Central memory CD8-positive, alpha-beta T cell (primary cell): ENCODE measurements around the gene DOK3.

Experiments used
- ATAC-seq: fragments of 150-1000 bp; cut with Tn5 transposase; replicated peaks from 2 replicates; pipeline ENCODE4 v1.10.0; 2022; ENCODE audit warnings: mild to moderate bottlenecking, moderate FRiP score, moderate number of reproducible peaks; ENCODE audit not compliant: poor library complexity, severe bottlenecking; ENCODE audit errors: extremely low read depth
- DNase-seq, 2 donors: peaks; one replicate each; pipeline ENCODE4 v3.0.0; 2021; ENCODE audit warnings: low spot score in 2 of 2
- H3K27ac Mint-ChIP-seq: one replicate; pipeline ENCODE4 v1.8.0; 2022; ENCODE audit warnings: low read depth, mild to moderate bottlenecking, moderate library complexity, mixed read lengths
- H3K27me3 Mint-ChIP-seq: one replicate; pipeline ENCODE4 v1.8.0; 2022; ENCODE audit warnings: mixed read lengths
- H3K36me3 Mint-ChIP-seq: one replicate; pipeline ENCODE4 v1.8.0; 2022; ENCODE audit warnings: mild to moderate bottlenecking, moderate library complexity, mixed read lengths; ENCODE audit not compliant: insufficient read depth
- H3K4me1 Mint-ChIP-seq: one replicate; pipeline ENCODE4 v1.8.0; 2022; ENCODE audit warnings: mixed read lengths
- H3K4me3 Mint-ChIP-seq: one replicate; pipeline ENCODE4 v1.8.0; 2022; ENCODE audit warnings: mild to moderate bottlenecking, moderate library complexity, mixed read lengths
- H3K9me3 Mint-ChIP-seq: one replicate; pipeline ENCODE4 v1.8.0; 2022; ENCODE audit warnings: mixed read lengths

Gene DOK3

GRCh38 chr5:177509381-177509951 lies at the start of gene DOK3:
Gene DOK3, minus strand, starts transcription at chr5:177509826. Its CDS starts 286 bp downstream, at chr5:177509540.
- Mint-ChIP-seq H3K4me1 (peaks cover 13% of the 10 kb centered on the region), H3K9me3 (no peaks in the 10 kb centered on the region), H3K4me3 (peak within 1 kb of the TSS; percentile 63), H3K27me3 (no peaks in the 10 kb centered on the region), H3K36me3 (peaks cover 11% of the 10 kb centered on the region), H3K27ac (no peak within 1 kb of the TSS)
- ATAC-seq (no peak), DNase-seq (no peak)

- ATAC-seq, result no peak
- DNase-seq, result no peak
- H3K36me3 Mint-ChIP-seq, result no peaks in the 10 kb centered on the region
- no peaks in the 10 kb centered on the region for H3K27me3 Mint-ChIP-seq
- peaks cover 15% of the 10 kb centered on the region for H3K4me1 Mint-ChIP-seq
- no peak overlapping the region for H3K27ac Mint-ChIP-seq
- no peak overlapping the region for H3K4me3 Mint-ChIP-seq
- no peaks in the 10 kb centered on the region for H3K9me3 Mint-ChIP-seq
Observed at GRCh38 chr5:177557796-177558195, 48.2 kb upstream of the DOK3 start.

- Mint-ChIP-seq H3K4me1 (peaks cover 21% of the 10 kb centered on the region), H3K36me3 (no peaks in the 10 kb centered on the region), H3K27ac (no peak overlapping the region), H3K4me3 (no peak overlapping the region), H3K9me3 (no peaks in the 10 kb centered on the region), H3K27me3 (no peaks in the 10 kb centered on the region)
- ATAC-seq (no peak), DNase-seq (no peak)
Observed at GRCh38 chr5:177557041-177557647, 47.5 kb upstream of the DOK3 start.

GRCh38 chr5:177555665-177556064 lies 46.0 kb upstream of the DOK3 start:
- no peaks in the 10 kb centered on the region for H3K9me3 Mint-ChIP-seq
- H3K36me3 Mint-ChIP-seq, result no peaks in the 10 kb centered on the region
- H3K27ac Mint-ChIP-seq, result no peak overlapping the region
- DNase-seq, result no peak
- H3K4me3 Mint-ChIP-seq, result no peak overlapping the region
- H3K4me1 Mint-ChIP-seq, result peaks cover 27% of the 10 kb centered on the region
- no peak for ATAC-seq
- H3K27me3 Mint-ChIP-seq, result no peaks in the 10 kb centered on the region

- no peaks in the 10 kb centered on the region for H3K27me3 Mint-ChIP-seq
- peaks cover 27% of the 10 kb centered on the region for H3K4me1 Mint-ChIP-seq
- peak overlapping the region; percentile 82 for H3K4me3 Mint-ChIP-seq
- no peak for DNase-seq
- no peak overlapping the region for H3K27ac Mint-ChIP-seq
- peaks cover under 1% of the 10 kb centered on the region for H3K36me3 Mint-ChIP-seq
- ATAC-seq, result no peak
- H3K9me3 Mint-ChIP-seq, result no peaks in the 10 kb centered on the region
Observed at GRCh38 chr5:177555228-177555627, 45.6 kb upstream of the DOK3 start.

GRCh38 chr5:177554474-177555111 lies 45.0 kb upstream of the DOK3 start, which contains the start of gene FAM193B:
Gene FAM193B, minus strand, starts transcription at chr5:177554563. Its CDS starts 105 bp downstream, at chr5:177554458.
- no peaks in the 10 kb centered on the region for H3K27me3 Mint-ChIP-seq
- peaks cover 27% of the 10 kb centered on the region for H3K4me1 Mint-ChIP-seq
- H3K27ac Mint-ChIP-seq, result peak within 1 kb of the TSS; percentile 49
- ATAC-seq, result peak; percentile 97
- H3K36me3 Mint-ChIP-seq, result peaks cover 3% of the 10 kb centered on the region
- H3K4me3 Mint-ChIP-seq, result peak within 1 kb of the TSS; percentile 82
- peak; percentile 89 to 94 for DNase-seq
- no peaks in the 10 kb centered on the region for H3K9me3 Mint-ChIP-seq

GRCh38 chr5:177553671-177554429 lies 44.2 kb upstream of the DOK3 start:
- peaks cover 30% of the 10 kb centered on the region for H3K4me1 Mint-ChIP-seq
- ATAC-seq (peak; percentile 48), DNase-seq (peak in 1 of 2 donors; percentile 18)
- H3K27me3 Mint-ChIP-seq, result no peaks in the 10 kb centered on the region
- peak overlapping the region; percentile 82 for H3K4me3 Mint-ChIP-seq
- peak overlapping the region; percentile 49 for H3K27ac Mint-ChIP-seq
- H3K36me3 Mint-ChIP-seq, result peaks cover 3% of the 10 kb centered on the region
- no peaks in the 10 kb centered on the region for H3K9me3 Mint-ChIP-seq

GRCh38 chr5:177552839-177553455 lies 43.3 kb upstream of the DOK3 start:
- H3K4me1 Mint-ChIP-seq, result peaks cover 39% of the 10 kb centered on the region
- H3K4me3 Mint-ChIP-seq, result peak overlapping the region; percentile 82
- no peaks in the 10 kb centered on the region for H3K27me3 Mint-ChIP-seq
- H3K36me3 Mint-ChIP-seq, result peaks cover 3% of the 10 kb centered on the region
- DNase-seq (no peak), ATAC-seq (no peak)
- peak overlapping the region; percentile 4 for H3K27ac Mint-ChIP-seq
- no peaks in the 10 kb centered on the region for H3K9me3 Mint-ChIP-seq

GRCh38 chr5:177550122-177550521 lies 40.5 kb upstream of the DOK3 start:
- Mint-ChIP-seq H3K9me3 (no peaks in the 10 kb centered on the region), H3K36me3 (peaks cover 6% of the 10 kb centered on the region), H3K27me3 (no peaks in the 10 kb centered on the region), H3K4me1 (peaks cover 54% of the 10 kb centered on the region), H3K27ac (no peak overlapping the region), H3K4me3 (no peak overlapping the region)
- no peak for ATAC-seq
- DNase-seq, result no peak

GRCh38 chr5:177548495-177548894 lies 38.9 kb upstream of the DOK3 start:
- DNase-seq (no peak), ATAC-seq (no peak)
- peaks cover 46% of the 10 kb centered on the region for H3K4me1 Mint-ChIP-seq
- H3K27me3 Mint-ChIP-seq, result no peaks in the 10 kb centered on the region
- H3K36me3 Mint-ChIP-seq, result peaks cover 6% of the 10 kb centered on the region
- no peak overlapping the region for H3K4me3 Mint-ChIP-seq
- H3K27ac Mint-ChIP-seq, result peak overlapping the region; percentile 50
- no peaks in the 10 kb centered on the region for H3K9me3 Mint-ChIP-seq

GRCh38 chr5:177547736-177548135 lies 38.1 kb upstream of the DOK3 start:
- no peak overlapping the region for H3K4me3 Mint-ChIP-seq
- peaks cover 45% of the 10 kb centered on the region for H3K4me1 Mint-ChIP-seq
- no peaks in the 10 kb centered on the region for H3K27me3 Mint-ChIP-seq
- no peak for ATAC-seq
- H3K27ac Mint-ChIP-seq, result peak overlapping the region; percentile 50
- peaks cover 6% of the 10 kb centered on the region for H3K36me3 Mint-ChIP-seq
- no peak for DNase-seq
- H3K9me3 Mint-ChIP-seq, result no peaks in the 10 kb centered on the region

- H3K4me3 Mint-ChIP-seq, result no peak overlapping the region
- peaks cover 6% of the 10 kb centered on the region for H3K36me3 Mint-ChIP-seq
- no peak for ATAC-seq
- peak overlapping the region; percentile 36 for H3K27ac Mint-ChIP-seq
- no peaks in the 10 kb centered on the region for H3K9me3 Mint-ChIP-seq
- H3K4me1 Mint-ChIP-seq, result peaks cover 39% of the 10 kb centered on the region
- H3K27me3 Mint-ChIP-seq, result no peaks in the 10 kb centered on the region
- no peak for DNase-seq
Observed at GRCh38 chr5:177546258-177546741, 36.7 kb upstream of the DOK3 start.
